Measurements from ENCODE around the gene FAM107A.

DNA sequence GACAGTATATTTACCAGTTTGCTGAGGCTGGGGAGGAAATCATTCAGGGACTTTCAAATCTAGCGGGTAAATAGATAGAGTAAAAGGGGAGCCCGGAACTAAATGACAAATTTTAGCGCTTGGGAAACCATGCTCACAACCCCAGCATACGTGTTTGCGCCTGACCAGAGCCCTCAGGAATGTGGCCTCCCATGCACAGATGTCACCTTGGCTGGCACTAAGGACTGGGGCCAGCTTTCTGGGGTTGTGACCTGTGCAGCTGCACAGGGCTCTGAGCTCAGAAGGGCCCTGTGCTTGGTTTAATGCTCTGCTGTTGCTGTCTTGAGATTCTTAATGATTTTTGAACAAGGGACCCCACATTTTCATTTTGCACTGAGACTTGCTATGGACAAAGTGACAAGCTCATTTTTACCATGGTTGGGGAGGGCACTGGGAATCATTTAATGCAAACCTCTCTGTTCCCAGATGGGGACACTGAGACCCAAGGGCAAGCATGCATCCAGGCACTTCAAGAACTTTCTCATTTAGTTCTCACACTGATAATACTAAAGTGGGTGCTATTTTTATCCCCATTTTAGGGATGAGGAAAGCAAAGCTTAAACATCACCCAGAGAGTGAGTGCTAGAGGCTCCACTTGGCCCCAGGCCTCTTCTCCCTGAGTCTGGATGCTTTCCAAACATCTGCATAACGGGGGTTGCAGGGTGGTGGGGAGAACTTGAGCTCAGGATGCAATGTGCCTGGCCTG, 44.1 kb upstream of the FAM107A start:
- TF ChIP-seq, protein P1, sequence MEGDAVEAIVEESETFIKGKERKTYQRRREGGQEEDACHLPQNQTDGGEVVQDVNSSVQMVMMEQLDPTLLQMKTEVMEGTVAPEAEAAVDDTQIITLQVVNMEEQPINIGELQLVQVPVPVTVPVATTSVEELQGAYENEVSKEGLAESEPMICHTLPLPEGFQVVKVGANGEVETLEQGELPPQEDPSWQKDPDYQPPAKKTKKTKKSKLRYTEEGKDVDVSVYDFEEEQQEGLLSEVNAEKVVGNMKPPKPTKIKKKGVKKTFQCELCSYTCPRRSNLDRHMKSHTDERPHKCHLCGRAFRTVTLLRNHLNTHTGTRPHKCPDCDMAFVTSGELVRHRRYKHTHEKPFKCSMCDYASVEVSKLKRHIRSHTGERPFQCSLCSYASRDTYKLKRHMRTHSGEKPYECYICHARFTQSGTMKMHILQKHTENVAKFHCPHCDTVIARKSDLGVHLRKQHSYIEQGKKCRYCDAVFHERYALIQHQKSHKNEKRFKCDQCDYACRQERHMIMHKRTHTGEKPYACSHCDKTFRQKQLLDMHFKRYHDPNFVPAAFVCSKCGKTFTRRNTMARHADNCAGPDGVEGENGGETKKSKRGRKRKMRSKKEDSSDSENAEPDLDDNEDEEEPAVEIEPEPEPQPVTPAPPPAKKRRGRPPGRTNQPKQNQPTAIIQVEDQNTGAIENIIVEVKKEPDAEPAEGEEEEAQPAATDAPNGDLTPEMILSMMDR (IDR thresholded peaks at IDR 0.05 in 2 of 3, conservative IDR thresholded peaks at IDR 0.05 in 1 of 3; ENCODE audit: borderline replicate concordance in 1 of 3, insufficient read depth in 1 of 3, low read depth in 2 of 3, low read length in 2 of 3), result no peak
- TF ChIP-seq POLR2A (IDR thresholded peaks at IDR 0.05; ENCODE audit: borderline replicate concordance, extremely low read depth, insufficient read depth, insufficient read length), result no peak
- no peak for TF ChIP-seq EZH2 (IDR thresholded peaks at IDR 0.05)
- TF ChIP-seq SIN3A (IDR thresholded peaks at IDR 0.05; ENCODE audit: low read depth), result no peak
- TF ChIP-seq EZH2phosphoT487 (IDR thresholded peaks at IDR 0.05; ENCODE audit: borderline replicate concordance), result no peak
- TF ChIP-seq, protein P2, sequence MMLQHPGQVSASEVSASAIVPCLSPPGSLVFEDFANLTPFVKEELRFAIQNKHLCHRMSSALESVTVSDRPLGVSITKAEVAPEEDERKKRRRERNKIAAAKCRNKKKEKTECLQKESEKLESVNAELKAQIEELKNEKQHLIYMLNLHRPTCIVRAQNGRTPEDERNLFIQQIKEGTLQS (IDR thresholded peaks at IDR 0.05), result no peak
- TF ChIP-seq TCF7L2 (IDR thresholded peaks at IDR 0.05; ENCODE audit: borderline replicate concordance, extremely low read depth, insufficient read depth, insufficient read length), result no peak
- no peak for TF ChIP-seq POLR2AphosphoS5 (IDR thresholded peaks at IDR 0.05; ENCODE audit: low read depth, low read length)
- TF ChIP-seq ZNF274 (IDR thresholded peaks at IDR 0.05; ENCODE audit: low read depth, low read length), result no peak
- no peak for TF ChIP-seq ZFX (IDR thresholded peaks at IDR 0.05)
- no peak for TF ChIP-seq RAD21 (IDR thresholded peaks at IDR 0.05; ENCODE audit: low read depth)
- TF ChIP-seq, protein P3, sequence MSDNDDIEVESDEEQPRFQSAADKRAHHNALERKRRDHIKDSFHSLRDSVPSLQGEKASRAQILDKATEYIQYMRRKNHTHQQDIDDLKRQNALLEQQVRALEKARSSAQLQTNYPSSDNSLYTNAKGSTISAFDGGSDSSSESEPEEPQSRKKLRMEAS (IDR thresholded peaks at IDR 0.05), result no peak
